HG02642 (cell line): ENCODE measurements around the gene IP6K3.

Experiments
- ATAC-seq: cut with Tn5 transposase; IDR thresholded peaks from one replicate; pipeline ENCODE4 v1.9.1; 2021; ENCODE audit warnings: mild to moderate bottlenecking; ENCODE audit not compliant: unreplicated experiment, poor library complexity

The IP6K3 gene

DNA sequence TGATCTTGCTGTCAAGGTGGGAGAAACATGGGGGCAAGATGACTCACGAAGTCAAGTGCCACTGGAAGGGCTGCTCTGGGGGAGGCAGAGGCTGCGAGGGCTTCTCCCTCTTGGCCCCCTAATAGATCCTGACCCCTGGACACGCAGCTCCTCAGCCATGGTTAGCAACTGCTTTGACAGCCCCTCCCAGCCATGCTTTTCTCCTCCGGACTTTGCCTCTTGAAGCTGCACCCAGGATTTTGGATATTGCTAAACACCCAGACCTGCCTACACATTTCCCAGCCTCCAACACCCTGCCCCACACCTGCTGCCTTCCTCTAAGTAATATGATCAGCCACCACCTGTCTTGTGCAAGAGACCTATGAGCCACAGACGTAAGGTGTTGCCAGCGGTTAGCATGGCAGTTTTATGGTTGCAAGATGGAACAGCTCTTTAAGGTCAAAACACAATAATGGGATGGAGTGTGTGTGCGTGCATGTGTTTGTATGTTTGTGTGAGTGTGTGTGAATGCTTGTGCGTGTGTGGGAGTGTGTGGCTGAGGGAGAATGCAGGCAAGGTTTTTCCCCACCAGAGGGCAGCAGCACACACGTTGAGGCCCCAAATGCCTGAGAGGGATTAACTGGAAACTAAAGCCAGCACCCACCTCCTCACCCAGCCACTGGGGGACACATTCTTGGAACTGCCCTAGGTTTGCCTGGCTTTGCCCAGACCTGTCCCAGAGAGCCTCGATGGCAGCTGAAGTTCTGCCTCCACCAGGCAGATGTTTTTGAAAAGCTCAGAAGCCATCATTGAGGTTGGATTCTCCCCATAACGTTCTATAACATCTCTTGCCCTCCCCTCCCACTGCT, 2.5 kb downstream of the IP6K3 start:
- ATAC-seq = no peak

DNA sequence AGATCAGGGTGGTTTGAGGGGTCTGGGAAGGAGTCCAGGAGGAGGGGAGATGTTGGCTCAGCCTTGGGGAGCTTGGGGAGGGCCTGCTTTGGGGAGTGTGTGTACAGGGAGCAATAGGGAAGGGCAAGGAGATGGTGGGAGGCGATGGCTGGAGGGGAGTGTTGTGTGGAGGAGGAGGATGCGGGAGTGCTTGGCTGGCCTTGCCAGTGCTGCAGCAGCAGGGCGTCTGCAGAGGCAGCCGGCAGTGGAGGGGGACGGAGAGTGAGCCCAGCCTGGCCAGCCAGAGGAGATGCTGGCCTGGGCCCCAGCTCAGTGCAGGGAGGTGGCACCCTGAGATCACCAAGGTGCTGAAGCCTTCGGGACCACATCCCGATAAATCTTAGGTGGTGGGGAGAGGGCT, 3.9 kb downstream of the IP6K3 start:
- ATAC-seq = no peak

- no peak for ATAC-seq
These were observed 4.6 kb downstream of the IP6K3 start for GRCh38 chr6:33742092-33742491.

- no peak for ATAC-seq
These were observed 5.9 kb downstream of the IP6K3 start for GRCh38 chr6:33740794-33741193.

DNA sequence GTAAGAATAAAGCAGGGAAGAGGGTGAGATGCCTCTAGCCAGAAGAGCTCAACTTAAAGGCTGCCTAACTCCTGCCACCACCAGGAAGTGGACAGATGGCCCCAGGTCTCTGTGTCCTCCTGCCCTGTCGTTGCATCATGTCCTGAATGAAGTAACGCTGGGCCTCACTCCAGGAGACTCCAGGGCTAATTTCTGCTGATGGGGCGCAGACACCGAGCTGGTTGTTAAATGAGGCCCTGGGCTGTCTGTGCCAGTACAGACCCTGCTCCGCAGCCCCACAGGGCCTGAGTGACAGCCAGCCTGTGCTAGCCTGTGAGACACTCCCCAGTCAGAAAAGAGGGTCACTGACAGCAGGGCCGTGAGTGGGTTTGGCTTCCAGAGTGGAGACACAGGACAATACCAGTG, 6.5 kb downstream of the IP6K3 start:
- no peak for ATAC-seq

- ATAC-seq = no peak
These were observed 7.1 kb downstream of the IP6K3 start for GRCh38 chr6:33739571-33739970.

DNA sequence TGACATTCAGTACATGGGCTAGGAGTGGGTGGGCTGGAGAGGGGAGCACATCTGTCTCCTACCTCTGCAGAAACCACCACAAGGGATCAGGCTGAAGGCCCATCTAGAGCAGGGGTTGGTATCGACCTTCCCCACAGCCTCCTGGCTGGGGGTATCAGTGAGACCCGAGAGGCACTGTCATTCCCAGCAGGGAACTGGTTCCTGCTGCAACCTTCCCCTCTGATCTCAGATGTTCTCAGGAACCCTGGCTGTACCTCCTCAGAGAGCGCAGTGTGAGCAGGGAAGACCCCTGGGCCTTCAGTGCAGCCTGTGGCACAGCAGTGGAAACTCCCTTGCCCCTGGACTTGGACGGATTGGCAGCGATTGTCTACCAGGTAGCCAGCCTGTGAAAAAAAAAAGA, 7.8 kb downstream of the IP6K3 start:
- ATAC-seq = no peak

DNA sequence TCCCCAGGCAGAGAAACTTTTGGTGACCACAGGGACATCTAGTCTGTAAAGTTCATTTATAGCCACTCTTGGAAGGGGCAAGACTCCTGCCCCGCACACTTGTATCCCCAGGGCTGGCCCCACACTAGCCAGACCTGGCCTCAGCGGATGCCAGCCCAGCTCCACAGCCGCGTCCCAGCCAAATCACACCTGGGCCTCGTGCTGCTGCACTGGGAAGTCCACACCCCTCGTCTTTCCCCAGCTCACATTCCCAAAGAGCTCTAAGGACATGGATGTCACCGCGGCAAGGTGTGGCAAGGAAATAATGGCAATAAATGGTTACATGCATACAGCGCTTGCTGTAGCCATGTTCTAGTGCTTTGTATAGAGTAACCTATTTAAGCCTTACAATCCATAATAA, 8.6 kb downstream of the IP6K3 start:
- ATAC-seq = no peak

- ATAC-seq = no peak
These were observed 9.3 kb downstream of the IP6K3 start for GRCh38 chr6:33737267-33738026.

DNA sequence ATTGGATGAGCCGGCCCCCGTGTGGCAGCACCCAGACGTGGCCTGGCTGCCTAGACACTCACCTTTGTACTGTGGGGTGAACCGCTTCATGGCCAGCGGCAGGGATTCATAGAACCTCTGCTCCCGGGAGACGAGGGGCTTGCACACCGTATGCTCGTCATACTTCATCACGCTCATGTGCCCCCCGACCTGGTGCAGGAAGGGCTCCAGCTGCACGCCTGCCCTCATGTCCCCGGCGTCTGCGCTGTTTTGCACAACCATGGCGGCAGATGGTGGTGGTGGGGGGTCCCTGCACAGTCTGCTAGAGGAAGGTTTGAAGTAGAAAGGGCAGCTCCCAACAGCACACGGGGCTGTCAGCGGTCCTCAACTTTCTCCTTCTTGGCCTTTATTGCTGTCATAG, 11.5 kb downstream of the IP6K3 start:
- ATAC-seq = no peak

DNA sequence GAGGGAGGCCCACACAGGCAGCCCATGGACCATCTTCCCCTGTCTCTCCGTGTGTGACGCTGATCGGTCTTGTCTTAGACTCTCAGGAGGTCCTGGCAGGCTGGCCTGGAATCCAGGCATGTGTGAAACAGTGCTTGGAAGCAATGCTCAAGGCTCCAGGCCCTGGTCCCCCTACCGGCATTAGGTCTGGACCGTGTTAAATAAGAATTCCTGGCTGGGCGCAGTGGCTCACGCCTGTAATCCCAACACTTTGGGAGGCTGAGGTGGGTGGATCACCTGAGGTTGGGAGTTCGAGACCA, 13.0 kb downstream of the IP6K3 start:
- no peak for ATAC-seq

- no peak for ATAC-seq
These were observed 13.6 kb downstream of the IP6K3 start for GRCh38 chr6:33732817-33733708.

GRCh38 chr6:33732385-33732784, 14.3 kb downstream of the IP6K3 start:
- no peak for ATAC-seq

- ATAC-seq = no peak
These were observed 14.9 kb downstream of the IP6K3 start for GRCh38 chr6:33731751-33732282.

DNA sequence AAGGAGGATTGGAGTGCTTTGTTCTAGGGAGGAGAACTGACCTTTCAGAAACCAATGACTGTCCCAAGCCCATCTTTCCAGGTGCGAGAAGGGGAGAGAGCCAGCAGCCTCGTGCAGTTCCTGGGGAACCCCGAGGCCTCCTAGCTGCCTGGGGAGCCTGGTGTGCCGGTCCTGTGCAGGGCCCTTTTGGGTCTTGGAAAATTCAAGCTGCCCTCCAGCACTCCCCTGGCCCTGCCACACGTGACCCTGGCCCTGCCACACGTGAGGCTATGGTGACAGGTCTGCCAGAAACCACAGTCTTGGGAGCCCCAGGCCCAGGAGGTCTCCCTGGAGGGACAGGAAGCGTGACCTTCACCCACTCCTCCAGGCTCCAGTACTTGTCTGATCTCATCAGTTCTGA, 15.7 kb downstream of the IP6K3 start:
- ATAC-seq = no peak

DNA sequence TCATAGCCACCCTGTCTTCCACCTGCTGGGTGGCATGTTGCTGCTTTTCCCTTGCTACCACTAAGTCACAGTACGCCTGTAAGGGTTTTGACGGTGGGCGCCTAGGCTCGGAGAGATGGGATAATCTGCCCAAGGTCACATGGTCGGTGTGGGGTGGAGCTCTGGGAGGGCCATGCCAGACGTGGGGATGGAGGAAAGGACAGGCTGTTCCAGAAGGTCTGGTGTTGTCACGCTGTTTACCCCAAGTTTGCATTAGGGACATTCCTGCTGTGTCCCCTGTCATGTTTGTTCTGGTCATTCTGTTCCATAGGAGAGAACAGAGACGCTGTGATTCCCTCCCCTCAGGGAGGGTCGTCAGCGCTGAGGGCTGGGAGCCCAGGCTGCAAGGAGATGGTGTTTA, 16.1 kb downstream of the IP6K3 start:
- no peak for ATAC-seq

GRCh38 chr6:33729059-33729458, 17.6 kb downstream of the IP6K3 start:
- ATAC-seq = no peak

- ATAC-seq = no peak
These were observed 18.3 kb downstream of the IP6K3 start for GRCh38 chr6:33728438-33728837.

DNA sequence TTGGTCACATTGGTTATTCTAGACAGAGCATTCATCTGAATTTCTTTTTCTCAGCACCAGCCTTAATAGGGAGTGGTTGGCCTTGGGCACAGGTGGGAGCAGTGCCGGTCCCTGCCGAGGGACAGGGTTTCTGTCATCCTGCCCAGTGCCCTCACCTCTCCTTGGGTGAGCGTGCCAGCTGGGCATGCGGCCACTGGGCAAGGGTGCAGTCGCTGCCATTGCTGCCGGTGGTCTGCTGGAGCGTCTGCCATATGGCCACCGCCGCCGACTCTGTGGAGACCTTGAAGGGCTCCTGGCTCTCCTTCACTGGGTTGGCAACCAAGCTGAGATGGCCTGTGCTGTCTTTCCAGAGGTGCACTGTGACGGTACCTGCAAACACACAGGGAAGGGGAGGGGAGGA, 18.8 kb downstream of the IP6K3 start:
- ATAC-seq = no peak

DNA sequence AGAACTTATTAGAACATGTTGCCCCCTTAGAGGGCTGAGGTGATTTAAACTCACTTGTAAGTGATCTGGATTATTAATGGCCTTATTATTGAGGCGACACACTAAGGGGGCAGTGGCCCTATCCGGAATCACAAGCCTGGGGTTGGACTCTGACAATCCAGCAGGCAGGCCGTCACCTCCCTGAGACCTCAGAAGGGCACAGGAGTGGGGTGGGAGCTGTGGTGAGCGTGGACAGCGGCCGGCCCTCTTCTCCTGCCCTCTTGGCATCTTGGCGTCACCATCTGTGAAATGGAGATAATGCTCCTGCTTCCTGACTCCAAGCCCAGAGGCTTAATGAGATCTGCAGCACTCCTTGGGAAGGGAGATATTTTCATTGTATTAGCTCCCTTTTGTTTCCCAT, 19.6 kb downstream of the IP6K3 start:
- ATAC-seq = no peak

- ATAC-seq = no peak
These were observed 20.0 kb downstream of the IP6K3 start for GRCh38 chr6:33726696-33727095.
